Measurements from ENCODE around the gene SGSM1.

- TF ChIP-seq CTCF (conservative IDR thresholded peaks at IDR 0.05; ENCODE audit: low read length), result no peak
- no peak for TF ChIP-seq EZH2phosphoT487 (IDR thresholded peaks at IDR 0.05; ENCODE audit: borderline replicate concordance)
Measured at GRCh38 chr22:24873226-24873625, 67.2 kb downstream of the SGSM1 start.
